Posterior vena cava (tissue), 2 donors: ENCODE results near the gene DCTD. TPM values are rescaled to one million over a fixed set of nuclear protein-coding genes. Genes with fewer than 3 reads are reported as not detected.
A peak's percentile ranks its signal among the peaks of the same experiment; 100 is the strongest.

Experiments
- DNase-seq: peaks from one replicate; pipeline ENCODE4 v3.0.0-alpha.2; 2020; ENCODE audit warnings: low spot score
- intact Hi-C, 2 donors: fragments of 100-400 bp; cut with DNase I; formaldehyde crosslinking; loops; one replicate each; pipeline versions ENCODE4 v1.14.1 to v1.14.2; 2022 to 2023
- total RNA-seq, 2 donors: library from RNA; stranded (reverse); fragmentation: NEBNext Ultra II Directional; extraction: Animal tissue kit (Norgen Biotek cat#: 25700); gene quantifications; one replicate each; pipeline ENCODE4 v1.2.1, GENCODE V29; 2021
- donor health status: DM: yes; HTN: yes; CAD: no.
- donor health status: DM: yes; HTN: yes; CAD: no.

Gene DCTD
- total RNA-seq, 2 donors from 2014 or later: 62.5 to 68.8 TPM

GRCh38 chr4:182877326-182877883 is 39.8 kb downstream of the DCTD start:
- intact Hi-C loops: no loop called here
- DNase-seq: peak; percentile 45

GRCh38 chr4:182876427-182876826 is 40.8 kb downstream of the DCTD start:
- peak; percentile 42 for DNase-seq
- intact Hi-C loops: no loop called here

GRCh38 chr4:182875453-182876405 is 41.5 kb downstream of the DCTD start:
- intact Hi-C loops: no loop called here
- DNase-seq: peak; percentile 53

- DNase-seq: peak; percentile 26
- intact Hi-C loops: no loop called here
Measured at GRCh38 chr4:182874797-182875345, 42.3 kb downstream of the DCTD start.

- intact Hi-C loops: no loop called here
- DNase-seq: peak; percentile 3
Measured at GRCh38 chr4:182874304-182874751, 42.9 kb downstream of the DCTD start.

- DNase-seq: peak; percentile 71
- intact Hi-C loops: no loop called here
Measured at GRCh38 chr4:182873726-182874125, 43.5 kb downstream of the DCTD start.

GRCh38 chr4:182873289-182873688 is 43.9 kb downstream of the DCTD start:
- no peak for DNase-seq
- intact Hi-C loops: no loop called here

GRCh38 chr4:182872886-182873285 is 44.3 kb downstream of the DCTD start:
- peak; percentile 28 for DNase-seq
- intact Hi-C loops: no loop called here

GRCh38 chr4:182871616-182872015 is 45.6 kb downstream of the DCTD start:
- intact Hi-C loops: no loop called here
- DNase-seq: peak; percentile 46

GRCh38 chr4:182869697-182870096 is 47.5 kb downstream of the DCTD start:
- intact Hi-C loops: no loop called here
- DNase-seq: peak; percentile 38

- intact Hi-C loops: no loop called here
- peak; percentile 24 for DNase-seq
Measured at GRCh38 chr4:182866746-182867145, 50.4 kb downstream of the DCTD start.

GRCh38 chr4:182863501-182863900 is 53.7 kb downstream of the DCTD start:
- DNase-seq: peak; percentile 40
- intact Hi-C loops: no loop called here

- intact Hi-C loops: no loop called here
- peak; percentile 74 for DNase-seq
Measured at GRCh38 chr4:182862921-182863320, 54.3 kb downstream of the DCTD start.

- peak; percentile 62 for DNase-seq
- intact Hi-C loops: no loop called here
Measured at GRCh38 chr4:182862141-182862875, 54.9 kb downstream of the DCTD start.

- intact Hi-C loops: no loop called here
- DNase-seq: peak; percentile 59
Measured at GRCh38 chr4:182861346-182861745, 55.8 kb downstream of the DCTD start.

- intact Hi-C loops: no loop called here
Measured at GRCh38 chr4:182859730-182860129, 57.5 kb downstream of the DCTD start.

GRCh38 chr4:182858711-182859110 is 58.5 kb downstream of the DCTD start:
- intact Hi-C loops: no loop called here
- no peak for DNase-seq

More at GRCh38 chr4:182859730-182860129, 57.5 kb downstream of the DCTD start:
- no peak for DNase-seq

- intact Hi-C loops: no loop called here
- no peak for DNase-seq
Measured at GRCh38 chr4:182856862-182857261, 60.3 kb downstream of the DCTD start.

GRCh38 chr4:182855877-182856276 is 61.3 kb downstream of the DCTD start:
- intact Hi-C loops: no loop called here
- no peak for DNase-seq

- intact Hi-C loops: no loop called here
- DNase-seq: no peak
Measured at GRCh38 chr4:182855312-182855711, 61.9 kb downstream of the DCTD start.
